ENCODE data around the gene MTRFR. TPM values are rescaled to one million over a fixed set of nuclear protein-coding genes. Genes with fewer than 3 reads are reported as not detected.
A peak's percentile ranks its signal among the peaks of the same experiment; 100 is the strongest.

MTRFR gene
- total RNA-seq, 1 experiment from 2014 or later = 21.9 TPM

GRCh38 chr12:123284669-123285068 lies 51.4 kb downstream of the MTRFR start:
- ChIA-PET POLR2A (ENCODE audit: low non-redundant PET) (no interaction called here), CTCF (no interaction called here)

GRCh38 chr12:123286652-123287373 lies 53.6 kb downstream of the MTRFR start:
- no peaks in the 10 kb centered on the region for H3K9me3 ChIP-seq (ENCODE audit: low read depth, low read length, poor library complexity, severe bottlenecking)
- H3K27ac ChIP-seq (ENCODE audit: low read depth, low read length, poor library complexity, severe bottlenecking) = no peak overlapping the region
- no peak overlapping the region for H3K4me3 ChIP-seq (ENCODE audit: low read depth, low read length, poor library complexity, severe bottlenecking)
- H3K4me1 ChIP-seq (ENCODE audit: insufficient read depth, low read length, poor library complexity, severe bottlenecking) = no peaks in the 10 kb centered on the region
- peak; percentile 21 for DNase-seq (ENCODE audit: low spot score)
- peaks cover 6% of the 10 kb centered on the region for H3K36me3 ChIP-seq (ENCODE audit: insufficient read depth, low read length, poor library complexity, severe bottlenecking)
- no peaks in the 10 kb centered on the region for H3K27me3 ChIP-seq (replicated peaks; ENCODE audit: insufficient read depth, low read depth, low read length, poor library complexity)
- POLR2A ChIA-PET (ENCODE audit: low non-redundant PET) = no interaction called here
- no peak for TF ChIP-seq EZH2 (IDR thresholded peaks at IDR 0.05; ENCODE audit: borderline replicate concordance, low read depth, low read length, poor library complexity, severe bottlenecking)
- TF ChIP-seq, protein P1, sequence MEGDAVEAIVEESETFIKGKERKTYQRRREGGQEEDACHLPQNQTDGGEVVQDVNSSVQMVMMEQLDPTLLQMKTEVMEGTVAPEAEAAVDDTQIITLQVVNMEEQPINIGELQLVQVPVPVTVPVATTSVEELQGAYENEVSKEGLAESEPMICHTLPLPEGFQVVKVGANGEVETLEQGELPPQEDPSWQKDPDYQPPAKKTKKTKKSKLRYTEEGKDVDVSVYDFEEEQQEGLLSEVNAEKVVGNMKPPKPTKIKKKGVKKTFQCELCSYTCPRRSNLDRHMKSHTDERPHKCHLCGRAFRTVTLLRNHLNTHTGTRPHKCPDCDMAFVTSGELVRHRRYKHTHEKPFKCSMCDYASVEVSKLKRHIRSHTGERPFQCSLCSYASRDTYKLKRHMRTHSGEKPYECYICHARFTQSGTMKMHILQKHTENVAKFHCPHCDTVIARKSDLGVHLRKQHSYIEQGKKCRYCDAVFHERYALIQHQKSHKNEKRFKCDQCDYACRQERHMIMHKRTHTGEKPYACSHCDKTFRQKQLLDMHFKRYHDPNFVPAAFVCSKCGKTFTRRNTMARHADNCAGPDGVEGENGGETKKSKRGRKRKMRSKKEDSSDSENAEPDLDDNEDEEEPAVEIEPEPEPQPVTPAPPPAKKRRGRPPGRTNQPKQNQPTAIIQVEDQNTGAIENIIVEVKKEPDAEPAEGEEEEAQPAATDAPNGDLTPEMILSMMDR (conservative IDR thresholded peaks at IDR 0.05; ENCODE audit: low read depth, low read length) = no peak
- BruUV-seq (replicated peaks) = no TSS peak
- CTCF ChIA-PET = no interaction called here
- intact Hi-C loops (cut with micrococcal nuclease; ENCODE audit: unreplicated experiment) = no loop called here

More at GRCh38 chr12:123284669-123285068, 51.4 kb downstream of the MTRFR start:
- Histone ChIP-seq H3K4me3 (ENCODE audit: low read depth, low read length, poor library complexity, severe bottlenecking) (no peak overlapping the region), H3K27ac (ENCODE audit: low read depth, low read length, poor library complexity, severe bottlenecking) (no peak overlapping the region), H3K4me1 (ENCODE audit: insufficient read depth, low read length, poor library complexity, severe bottlenecking) (no peaks in the 10 kb centered on the region), H3K27me3 (replicated peaks; ENCODE audit: insufficient read depth, low read depth, low read length, poor library complexity) (no peaks in the 10 kb centered on the region), H3K9me3 (ENCODE audit: low read depth, low read length, poor library complexity, severe bottlenecking) (no peaks in the 10 kb centered on the region), H3K36me3 (ENCODE audit: insufficient read depth, low read length, poor library complexity, severe bottlenecking) (no peaks in the 10 kb centered on the region)
- intact Hi-C loops (cut with micrococcal nuclease; ENCODE audit: unreplicated experiment) = no loop called here
- TF ChIP-seq, protein P1 (conservative IDR thresholded peaks at IDR 0.05; ENCODE audit: low read depth, low read length) = no peak
- TF ChIP-seq EZH2 (IDR thresholded peaks at IDR 0.05; ENCODE audit: borderline replicate concordance, low read depth, low read length, poor library complexity, severe bottlenecking) = no peak
- no TSS peak for BruUV-seq (replicated peaks)
- DNase-seq (ENCODE audit: low spot score) = no peak

GRCh38 chr12:123288751-123289346 lies 55.6 kb downstream of the MTRFR start:
- TF ChIP-seq, protein P1 (conservative IDR thresholded peaks at IDR 0.05; ENCODE audit: low read depth, low read length) = no peak
- no peak for TF ChIP-seq EZH2 (IDR thresholded peaks at IDR 0.05; ENCODE audit: borderline replicate concordance, low read depth, low read length, poor library complexity, severe bottlenecking)
- intact Hi-C loops (cut with micrococcal nuclease; ENCODE audit: unreplicated experiment) = no loop called here
- no TSS peak for BruUV-seq (replicated peaks)

More at GRCh38 chr12:123288751-123289346, 55.6 kb downstream of the MTRFR start:
- no peaks in the 10 kb centered on the region for H3K27me3 ChIP-seq (replicated peaks; ENCODE audit: insufficient read depth, low read depth, low read length, poor library complexity)
- H3K4me3 ChIP-seq (ENCODE audit: low read depth, low read length, poor library complexity, severe bottlenecking) = no peak overlapping the region
- no peak for DNase-seq (ENCODE audit: low spot score)
- H3K4me1 ChIP-seq (ENCODE audit: insufficient read depth, low read length, poor library complexity, severe bottlenecking) = no peaks in the 10 kb centered on the region
- ChIA-PET CTCF (no interaction called here), POLR2A (ENCODE audit: low non-redundant PET) (no interaction called here)
- H3K36me3 ChIP-seq (ENCODE audit: insufficient read depth, low read length, poor library complexity, severe bottlenecking) = peaks cover 18% of the 10 kb centered on the region
- H3K27ac ChIP-seq (ENCODE audit: low read depth, low read length, poor library complexity, severe bottlenecking) = no peak overlapping the region
- no peaks in the 10 kb centered on the region for H3K9me3 ChIP-seq (ENCODE audit: low read depth, low read length, poor library complexity, severe bottlenecking)

All from A673 (cell line).